NCI-H1105 (cell line): ENCODE data around the gene MTHFD2.

Experiments used
- DNase-seq: peaks from one replicate; lab custom pipeline; 2025; lab: John Stamatoyannopoulos, UW

Gene MTHFD2

DNA sequence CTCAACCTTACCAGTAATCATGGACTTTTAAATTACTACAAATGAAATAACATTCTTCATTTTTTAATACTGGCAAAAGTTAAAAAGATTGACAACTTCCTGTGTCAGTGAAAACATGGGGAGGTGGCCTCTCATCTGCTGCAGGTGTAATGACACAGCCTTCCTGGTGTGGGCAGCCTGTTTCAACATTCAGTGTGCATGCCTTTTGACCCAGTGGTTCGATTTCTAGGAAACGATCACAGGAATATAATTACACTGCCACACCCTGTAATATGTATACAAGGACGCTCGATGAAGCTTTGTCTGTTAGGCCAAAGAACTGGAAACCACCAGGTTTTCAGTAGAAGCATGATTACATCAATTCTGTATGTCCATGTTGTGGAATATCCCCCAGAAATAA, 68.7 kb downstream of the MTHFD2 start:
- peak; percentile 15 for DNase-seq
